ENCODE data around the gene RNF25.

RNF25 gene, protein sequence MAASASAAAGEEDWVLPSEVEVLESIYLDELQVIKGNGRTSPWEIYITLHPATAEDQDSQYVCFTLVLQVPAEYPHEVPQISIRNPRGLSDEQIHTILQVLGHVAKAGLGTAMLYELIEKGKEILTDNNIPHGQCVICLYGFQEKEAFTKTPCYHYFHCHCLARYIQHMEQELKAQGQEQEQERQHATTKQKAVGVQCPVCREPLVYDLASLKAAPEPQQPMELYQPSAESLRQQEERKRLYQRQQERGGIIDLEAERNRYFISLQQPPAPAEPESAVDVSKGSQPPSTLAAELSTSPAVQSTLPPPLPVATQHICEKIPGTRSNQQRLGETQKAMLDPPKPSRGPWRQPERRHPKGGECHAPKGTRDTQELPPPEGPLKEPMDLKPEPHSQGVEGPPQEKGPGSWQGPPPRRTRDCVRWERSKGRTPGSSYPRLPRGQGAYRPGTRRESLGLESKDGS

DNA sequence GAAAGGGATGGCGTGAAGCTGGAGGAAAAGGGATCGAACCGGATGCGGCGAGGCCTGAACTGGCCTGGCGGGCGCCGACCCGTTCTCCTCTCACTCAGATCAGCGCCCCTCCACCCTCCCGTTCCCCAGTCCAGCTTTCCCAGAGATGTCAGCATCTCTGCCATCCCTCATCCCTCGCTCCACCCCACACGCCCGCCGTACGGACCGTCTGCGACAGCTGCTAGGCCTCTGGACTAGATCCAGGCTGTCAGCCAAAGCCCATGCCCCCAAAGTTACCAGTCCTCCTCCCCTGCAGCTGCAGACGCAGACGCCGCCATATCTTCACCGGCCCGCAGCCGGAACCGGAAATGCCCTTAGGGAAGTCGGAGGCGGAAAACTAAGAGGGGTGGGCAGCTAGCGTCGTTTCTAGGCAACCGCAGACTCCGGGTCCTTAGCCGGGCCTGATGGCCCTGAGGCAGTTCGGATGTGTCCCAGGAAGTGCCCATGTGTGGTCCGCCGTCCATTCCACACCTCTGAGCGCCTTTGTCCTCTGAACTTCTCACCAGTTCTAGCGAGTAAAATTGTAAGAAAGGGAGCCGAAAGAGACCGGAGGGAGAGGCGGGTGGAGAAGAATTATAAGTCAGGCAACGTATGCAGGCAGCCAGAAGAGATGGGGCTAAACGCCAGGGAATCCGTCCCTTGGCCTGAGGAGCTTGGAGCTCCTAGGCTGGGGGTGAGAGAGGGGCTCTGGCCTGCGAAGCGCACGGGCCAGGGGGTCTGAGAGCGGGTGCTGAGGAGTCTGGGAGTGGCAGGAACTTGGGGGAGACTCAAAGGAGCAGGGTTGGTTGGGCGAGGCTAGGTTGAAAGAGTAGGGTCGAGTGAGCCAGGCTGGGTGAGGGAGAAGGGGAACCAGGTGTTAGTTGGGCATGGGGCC is at the start of gene RNF25, which contains the start of gene STK36:
RNF25 (minus strand) TSS at position 349 of the 913 bp plus-strand sequence; CDS start at position 317, 32 bp downstream.
STK36 (plus strand) TSS at position 433 of the 913 bp plus-strand sequence. CDS start 744 bp downstream, outside the sequence.
- peak within 1 kb of the TSS; percentile 96 for H3K4me3 ChIP-seq (ENCODE audit: low read length)
- TF ChIP-seq, protein P1, sequence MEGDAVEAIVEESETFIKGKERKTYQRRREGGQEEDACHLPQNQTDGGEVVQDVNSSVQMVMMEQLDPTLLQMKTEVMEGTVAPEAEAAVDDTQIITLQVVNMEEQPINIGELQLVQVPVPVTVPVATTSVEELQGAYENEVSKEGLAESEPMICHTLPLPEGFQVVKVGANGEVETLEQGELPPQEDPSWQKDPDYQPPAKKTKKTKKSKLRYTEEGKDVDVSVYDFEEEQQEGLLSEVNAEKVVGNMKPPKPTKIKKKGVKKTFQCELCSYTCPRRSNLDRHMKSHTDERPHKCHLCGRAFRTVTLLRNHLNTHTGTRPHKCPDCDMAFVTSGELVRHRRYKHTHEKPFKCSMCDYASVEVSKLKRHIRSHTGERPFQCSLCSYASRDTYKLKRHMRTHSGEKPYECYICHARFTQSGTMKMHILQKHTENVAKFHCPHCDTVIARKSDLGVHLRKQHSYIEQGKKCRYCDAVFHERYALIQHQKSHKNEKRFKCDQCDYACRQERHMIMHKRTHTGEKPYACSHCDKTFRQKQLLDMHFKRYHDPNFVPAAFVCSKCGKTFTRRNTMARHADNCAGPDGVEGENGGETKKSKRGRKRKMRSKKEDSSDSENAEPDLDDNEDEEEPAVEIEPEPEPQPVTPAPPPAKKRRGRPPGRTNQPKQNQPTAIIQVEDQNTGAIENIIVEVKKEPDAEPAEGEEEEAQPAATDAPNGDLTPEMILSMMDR (conservative IDR thresholded peaks at IDR 0.05; ENCODE audit: low read length): no peak
- DNase-seq (ENCODE audit: low read depth): peak; percentile 89

DNA sequence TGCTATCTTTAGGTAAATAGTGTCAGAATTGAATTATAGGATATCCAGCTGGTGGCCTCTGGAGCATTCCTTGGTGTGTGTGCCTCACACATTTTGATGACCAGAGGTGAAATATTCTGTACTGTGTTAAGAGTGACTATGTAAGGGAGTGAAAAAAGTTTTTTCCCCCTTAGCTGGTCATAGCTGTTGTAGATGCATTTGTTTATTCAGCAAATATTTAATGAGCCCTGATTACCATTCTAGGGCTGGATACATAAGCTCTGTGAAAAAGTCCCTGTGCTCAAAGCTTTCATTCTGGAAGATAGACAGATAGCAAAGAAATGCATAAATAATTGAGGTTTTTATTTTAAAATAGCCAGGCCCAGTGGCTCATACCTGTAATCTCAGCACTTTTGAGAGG is 49.7 kb upstream of the RNF25 start:
- H3K4me3 ChIP-seq (ENCODE audit: low read length): no peak overlapping the region
- DNase-seq (ENCODE audit: low read depth): no peak
- TF ChIP-seq, protein P1 (conservative IDR thresholded peaks at IDR 0.05; ENCODE audit: low read length): no peak

DNA sequence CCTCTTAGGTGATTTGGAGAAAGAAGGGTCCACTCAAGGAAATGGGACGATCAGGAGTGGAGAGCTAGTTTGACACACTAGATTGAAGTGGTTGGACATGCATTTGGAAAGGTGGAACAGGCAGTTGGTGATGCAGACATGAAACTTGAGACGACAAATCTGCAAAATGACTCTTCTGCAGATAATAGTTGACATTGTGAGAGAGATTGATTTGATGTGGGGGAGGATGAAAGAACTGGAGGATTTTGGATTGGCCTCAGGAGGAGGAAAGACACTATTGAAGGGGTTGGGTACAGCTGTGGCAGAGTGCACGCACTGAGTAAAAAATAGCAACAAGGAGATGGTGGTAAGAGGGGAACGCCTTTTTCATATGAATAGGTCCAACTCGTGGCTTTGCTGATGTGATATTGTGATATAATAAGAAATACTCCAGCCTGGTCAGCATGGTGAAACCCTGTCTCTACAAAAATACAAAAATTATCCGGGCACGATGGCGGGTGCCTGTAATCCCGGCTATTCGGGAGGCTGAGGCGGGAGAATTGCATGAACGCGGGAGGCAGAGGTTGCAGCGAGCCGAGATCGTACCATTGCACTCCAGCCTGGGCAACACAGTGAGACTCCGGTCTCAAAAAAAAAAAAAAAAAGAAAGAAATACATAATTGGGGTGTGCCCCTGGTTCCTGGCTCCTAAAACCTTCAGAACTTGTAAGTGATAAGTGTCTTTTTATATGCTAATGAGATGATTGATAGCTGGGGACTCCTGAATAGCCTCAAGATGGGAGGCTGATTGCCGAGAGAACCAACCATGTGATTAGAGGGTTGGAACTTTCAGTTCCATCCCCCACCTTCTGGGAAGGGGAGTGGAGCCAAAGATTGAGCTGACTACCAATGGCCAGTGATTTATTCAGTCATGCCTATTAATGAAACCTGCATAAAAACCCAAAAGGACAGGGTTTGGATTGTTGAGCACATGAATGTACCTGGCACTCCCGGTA is 48.5 kb upstream of the RNF25 start:
- DNase-seq (ENCODE audit: low read depth): no peak
- H3K4me3 ChIP-seq (ENCODE audit: low read length): no peak overlapping the region
- TF ChIP-seq, protein P1 (conservative IDR thresholded peaks at IDR 0.05; ENCODE audit: low read length): no peak

DNA sequence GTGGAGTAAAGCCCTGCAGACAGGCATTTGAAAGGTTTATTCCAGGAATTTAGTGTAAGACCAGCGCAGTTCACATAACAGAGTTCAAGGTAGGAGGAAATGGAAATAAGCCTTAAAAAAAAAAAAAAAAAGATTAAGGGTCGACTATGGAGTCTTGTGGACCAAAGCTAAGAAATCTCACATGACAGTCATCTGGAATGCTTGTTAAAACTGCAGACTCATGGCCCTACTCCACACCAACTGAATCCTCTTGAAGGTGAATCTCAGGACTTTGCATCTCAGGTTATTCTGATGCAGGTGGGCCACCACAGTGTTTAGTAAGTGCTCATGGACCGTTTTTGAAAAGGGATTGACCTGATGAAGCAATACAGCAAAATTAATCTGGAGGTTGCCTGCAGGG is 47.7 kb upstream of the RNF25 start:
- no peak overlapping the region for H3K4me3 ChIP-seq (ENCODE audit: low read length)
- TF ChIP-seq, protein P1 (conservative IDR thresholded peaks at IDR 0.05; ENCODE audit: low read length): no peak
- no peak for DNase-seq (ENCODE audit: low read depth)

DNA sequence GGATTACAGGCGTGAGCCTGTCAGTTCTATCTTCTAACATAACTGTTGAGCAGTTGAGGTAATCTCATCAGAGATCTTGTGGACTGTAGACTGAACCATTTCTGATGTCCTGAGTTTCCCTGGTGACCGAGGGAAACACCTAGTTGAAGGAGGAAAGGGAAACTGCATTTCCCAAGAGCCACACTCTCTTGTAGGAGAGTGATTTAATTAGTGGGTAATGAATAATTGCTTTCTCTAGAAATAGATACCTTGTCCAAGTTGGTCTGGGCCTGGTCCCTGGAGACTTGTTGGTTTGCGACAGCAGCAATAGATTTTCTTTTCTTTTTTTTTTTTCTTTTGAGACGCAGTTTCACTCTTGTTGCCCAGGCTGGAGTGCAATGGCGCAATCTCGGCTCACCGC is 46.3 kb upstream of the RNF25 start:
- DNase-seq (ENCODE audit: low read depth): no peak
- no peak overlapping the region for H3K4me3 ChIP-seq (ENCODE audit: low read length)
- TF ChIP-seq, protein P1 (conservative IDR thresholded peaks at IDR 0.05; ENCODE audit: low read length): no peak

DNA sequence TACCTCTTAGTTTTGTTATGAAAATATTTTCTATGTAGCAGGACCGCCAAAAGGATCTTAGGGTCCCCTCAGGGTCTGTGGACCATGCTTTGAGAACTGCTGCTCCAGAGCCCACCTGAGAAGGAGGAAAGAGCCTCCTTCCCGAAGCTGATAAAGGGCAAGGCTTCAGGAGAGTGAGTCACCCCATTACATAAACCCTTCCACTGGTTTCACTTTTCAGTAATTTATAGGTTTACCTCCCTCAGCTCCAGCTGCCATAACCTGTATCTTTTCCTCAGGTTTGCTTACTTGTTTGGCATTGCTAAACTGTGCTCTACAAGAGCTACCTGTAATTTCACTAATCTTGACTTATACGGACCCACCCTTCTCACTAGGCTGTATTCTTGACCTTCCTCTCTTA is 45.5 kb upstream of the RNF25 start:
- no peak overlapping the region for H3K4me3 ChIP-seq (ENCODE audit: low read length)
- TF ChIP-seq, protein P1 (conservative IDR thresholded peaks at IDR 0.05; ENCODE audit: low read length): no peak
- no peak for DNase-seq (ENCODE audit: low read depth)
